ENCODE results near the gene MS4A4E.

- TF ChIP-seq CTCF (IDR thresholded peaks at IDR 0.05) (no peak), POLR2AphosphoS5 (IDR thresholded peaks at IDR 0.05) (no peak)
Measured at GRCh38 chr11:60230681-60231080, 12.3 kb downstream of the MS4A4E start.

Measured in prostate gland (tissue), 2 donors.